ENCODE data around the gene MSH2.
A peak's percentile ranks its signal among the peaks of the same experiment; 100 is the strongest.
"Not testable (repeated sequence)": the region's sequence is repeated elsewhere in the genome, so short reads cannot be mapped to it uniquely, and the experiment has no call there.

Gene MSH2

GRCh38 chr2:47404356-47404755 is 1.4 kb downstream of the MSH2 start:
- Histone ChIP-seq H2AFZ (ENCODE audit: low read depth) (no peak overlapping the region), H3K4me3 (IDR thresholded peaks at IDR 0.05; ENCODE audit: insufficient read depth, low read depth, low read length) (no peak overlapping the region), H3K36me3 (ENCODE audit: insufficient read depth) (0 out of 2 replicates have a peak, but pooled peaks cover 4% of the 10 kb centered on the region), H3K79me2 (ENCODE audit: insufficient read depth, low read depth) (peaks cover 54% of the 10 kb centered on the region), H3K27ac (no peak overlapping the region), H3K9ac (peak overlapping the region; percentile 78; the same call in 1 of the 2 replicates), H3K4me2 (peak overlapping the region; percentile 99), H4K20me1 (ENCODE audit: insufficient read depth) (no peaks in the 10 kb centered on the region), H3K4me1 (ENCODE audit: low read depth, poor library complexity, severe bottlenecking) (peaks cover 57% of the 10 kb centered on the region), H3K27me3 (ENCODE audit: insufficient read depth, low read depth) (no peaks in the 10 kb centered on the region)
- no peak for TF ChIP-seq CTCF (conservative IDR thresholded peaks at IDR 0.05; ENCODE audit: low read depth, low read length)

GRCh38 chr2:47405757-47406156 is 2.8 kb downstream of the MSH2 start:
- no peaks in the 10 kb centered on the region for H3K27me3 ChIP-seq (ENCODE audit: insufficient read depth, low read depth)
- peak overlapping the region; percentile 46; the same call in 1 of the 2 replicates for H3K4me2 ChIP-seq
- H3K27ac ChIP-seq: no peak overlapping the region
- peaks cover 57% of the 10 kb centered on the region for H3K4me1 ChIP-seq (ENCODE audit: low read depth, poor library complexity, severe bottlenecking)
- H3K36me3 ChIP-seq (ENCODE audit: insufficient read depth): peaks cover 10% of the 10 kb centered on the region; the same call in 1 of the 2 replicates
- H4K20me1 ChIP-seq (ENCODE audit: insufficient read depth): no peaks in the 10 kb centered on the region
- no peak for TF ChIP-seq CTCF (conservative IDR thresholded peaks at IDR 0.05; ENCODE audit: low read depth, low read length)
- no peak overlapping the region for H3K4me3 ChIP-seq (IDR thresholded peaks at IDR 0.05; ENCODE audit: insufficient read depth, low read depth, low read length)
- no peak overlapping the region for H3K9ac ChIP-seq
- H3K79me2 ChIP-seq (ENCODE audit: insufficient read depth, low read depth): peaks cover 54% of the 10 kb centered on the region
- H2AFZ ChIP-seq (ENCODE audit: low read depth): no peak overlapping the region

GRCh38 chr2:47406649-47407330 is 3.8 kb downstream of the MSH2 start:
- H2AFZ ChIP-seq (ENCODE audit: low read depth); H3K27me3 ChIP-seq (ENCODE audit: insufficient read depth, low read depth); H3K9ac ChIP-seq; H4K20me1 ChIP-seq (ENCODE audit: insufficient read depth): not testable (repeated sequence)
- H3K4me2 ChIP-seq: peak overlapping the region; percentile 46; the same call in 1 of the 2 replicates
- peaks cover 57% of the 10 kb centered on the region for H3K4me1 ChIP-seq (ENCODE audit: low read depth, poor library complexity, severe bottlenecking)
- peak overlapping the region; percentile 4 for H3K4me3 ChIP-seq (IDR thresholded peaks at IDR 0.05; ENCODE audit: insufficient read depth, low read depth, low read length)
- H3K27ac ChIP-seq: peak overlapping the region; percentile 29; the same call in 1 of the 2 replicates
- H3K36me3 ChIP-seq (ENCODE audit: insufficient read depth): peaks cover 17% of the 10 kb centered on the region; the same call in 1 of the 2 replicates
- H3K79me2 ChIP-seq (ENCODE audit: insufficient read depth, low read depth): peaks cover 54% of the 10 kb centered on the region

- H3K4me3 ChIP-seq (IDR thresholded peaks at IDR 0.05; ENCODE audit: insufficient read depth, low read depth, low read length); H3K4me2 ChIP-seq; H3K27me3 ChIP-seq (ENCODE audit: insufficient read depth, low read depth); H3K9ac ChIP-seq; H3K27ac ChIP-seq; H2AFZ ChIP-seq (ENCODE audit: low read depth); H4K20me1 ChIP-seq (ENCODE audit: insufficient read depth): not testable (repeated sequence)
- H3K79me2 ChIP-seq (ENCODE audit: insufficient read depth, low read depth): peaks cover 54% of the 10 kb centered on the region
- H3K36me3 ChIP-seq (ENCODE audit: insufficient read depth): peaks cover 17% of the 10 kb centered on the region; the same call in 1 of the 2 replicates
- peaks cover 49% of the 10 kb centered on the region for H3K4me1 ChIP-seq (ENCODE audit: low read depth, poor library complexity, severe bottlenecking)
Measured at GRCh38 chr2:47407976-47408375, 5.0 kb downstream of the MSH2 start.

GRCh38 chr2:47414682-47415458 is 11.9 kb downstream of the MSH2 start:
- no peak overlapping the region for H3K4me3 ChIP-seq (IDR thresholded peaks at IDR 0.05; ENCODE audit: insufficient read depth, low read depth, low read length)
- H3K4me1 ChIP-seq (ENCODE audit: low read depth, poor library complexity, severe bottlenecking): peaks cover 9% of the 10 kb centered on the region
- no peak overlapping the region for H3K27ac ChIP-seq
- TF ChIP-seq CTCF (conservative IDR thresholded peaks at IDR 0.05; ENCODE audit: low read depth, low read length): no peak
- H2AFZ ChIP-seq (ENCODE audit: low read depth): no peak overlapping the region
- no peaks in the 10 kb centered on the region for H4K20me1 ChIP-seq (ENCODE audit: insufficient read depth)
- no peak overlapping the region for H3K9ac ChIP-seq
- no peak overlapping the region for H3K4me2 ChIP-seq
- H3K36me3 ChIP-seq (ENCODE audit: insufficient read depth): peaks cover 18% of the 10 kb centered on the region; the same call in 1 of the 2 replicates
- no peaks in the 10 kb centered on the region; the same call in 1 of the 2 replicates for H3K79me2 ChIP-seq (ENCODE audit: insufficient read depth, low read depth)
- H3K27me3 ChIP-seq (ENCODE audit: insufficient read depth, low read depth): no peaks in the 10 kb centered on the region
